Endothelial cell of umbilical vein (primary cell): Measurements from ENCODE around the gene GNAO1. TPM values are rescaled to one million over a fixed set of nuclear protein-coding genes. Genes with fewer than 3 reads are reported as not detected.

Source experiments
- BruUV-seq: library from RNA; stranded (reverse); fragments of 400-500 nt; replicated peaks from 2 replicates; lab custom pipeline; 2021; lab: Mats Ljungman, UMichigan
- CTCF ChIA-PET: fragments of 300-600, 350-600 bp; sonication (Branson Sonifier 250); formaldehyde crosslinking; loops from one replicate; lab custom pipeline; 2021; ENCODE audit warnings: antibody characterized with exemption, inconsistent platforms; lab: Charles Lee
- POLR2A ChIA-PET: fragments of 300-600, 350-600 bp; sonication (Branson Sonifier 250); formaldehyde crosslinking; loops from one replicate; lab custom pipeline; 2021; ENCODE audit warnings: antibody characterized with exemption, inconsistent platforms; lab: Charles Lee
- DNase-seq: peaks from one replicate; pipeline ENCODE4 v3.0.0-alpha.2; 2011; ENCODE audit warnings: low read depth, low spot score
- FAIRE-seq: peaks from 2 replicates; lab custom pipeline; 2011; peaks lifted over from hg19 to GRCh38; lab: Jason Lieb, UNC
- H2AFZ ChIP-seq: 2 replicates; pipeline ENCODE4 v1.6.0; 2012; ENCODE audit warnings: low read depth, low read length, control low read depth, inconsistent platforms
- H3K27ac ChIP-seq: 2 replicates; pipeline ENCODE4 v1.5.1; 2011; ENCODE audit warnings: low read depth, mild to moderate bottlenecking, control low read depth, low read length, moderate library complexity; ENCODE audit not compliant: insufficient read depth
- H3K27me3 ChIP-seq, 2 experiments: 2 replicates each; pipeline versions ENCODE4 v1.6.0 to v1.6.1; 2011; ENCODE audit warnings: low read length in 2 of 2, mixed read lengths in 1 of 2; ENCODE audit not compliant: control insufficient read depth in 2 of 2, insufficient read depth in 2 of 2
- H3K36me3 ChIP-seq, 2 experiments: 2 replicates in 1 of 2; 3 replicates in 1 of 2; pipeline ENCODE4 v1.5.1; 2011; ENCODE audit warnings: low read length in 2 of 2, mild to moderate bottlenecking in 1 of 2, moderate library complexity in 1 of 2; ENCODE audit not compliant: control insufficient read depth in 2 of 2, insufficient read depth in 2 of 2; ENCODE audit errors: extremely low read depth in 1 of 2
- H3K4me1 ChIP-seq: 3 replicates; pipeline ENCODE4 v1.5.1; 2011; ENCODE audit warnings: mild to moderate bottlenecking, low read length; ENCODE audit not compliant: control insufficient read depth, insufficient read depth; ENCODE audit errors: extremely low read depth
- H3K4me2 ChIP-seq: 2 replicates; pipeline ENCODE4 v1.6.1; 2011; ENCODE audit warnings: low read length, control low read depth, mixed read lengths; ENCODE audit not compliant: insufficient read depth
- H3K4me3 ChIP-seq, 3 experiments: fragments of 200-600 bp in 1 of 3; sonication (generic), shearing (Covaris generic) in 1 of 3; replicated peaks in 1 of 3; 2 replicates each; pipeline ENCODE4 v1.5.1; 2011 to 2016; ENCODE audit warnings: control low read depth in 3 of 3, low read length in 3 of 3, mild to moderate bottlenecking in 2 of 3, inconsistent platforms in 1 of 3, low read depth in 1 of 3, moderate library complexity in 1 of 3; ENCODE audit not compliant: insufficient read depth in 1 of 3
- H3K79me2 ChIP-seq: 2 replicates; pipeline ENCODE4 v1.6.0; 2012; ENCODE audit warnings: low read length, inconsistent platforms; ENCODE audit not compliant: control insufficient read depth, insufficient read depth
- H3K9ac ChIP-seq: replicated peaks from 2 replicates; pipeline ENCODE3; 2011; ENCODE audit warnings: low read length, control low read depth; ENCODE audit not compliant: insufficient read depth; ENCODE audit errors: extremely low read depth
- H3K9me1 ChIP-seq: replicated peaks from 3 replicates; pipeline ENCODE4 v1.6.0; 2011; ENCODE audit warnings: mild to moderate bottlenecking, low read length; ENCODE audit not compliant: control insufficient read depth, insufficient read depth; ENCODE audit errors: extremely low read depth
- H3K9me3 ChIP-seq: replicated peaks from 2 replicates; pipeline ENCODE4 v1.5.1; 2012; ENCODE audit warnings: low read length, inconsistent platforms; ENCODE audit not compliant: control insufficient read depth, insufficient read depth
- H4K20me1 ChIP-seq: replicated peaks from 2 replicates; pipeline ENCODE3; 2011; ENCODE audit warnings: mild to moderate bottlenecking, low read length; ENCODE audit not compliant: control insufficient read depth, insufficient read depth; ENCODE audit errors: extremely low read depth
- CTCF ChIP-seq, 2 donors: IDR thresholded peaks; 1 replicate in 1 of 2; 2 replicates in 1 of 2; pipeline ENCODE4 v1.5.1; 2011; ENCODE audit warnings: low read length in 2 of 2, mild to moderate bottlenecking in 2 of 2, moderate library complexity in 2 of 2, control low read depth in 1 of 2, inconsistent platforms in 1 of 2, low read depth in 1 of 2; ENCODE audit not compliant: insufficient read depth in 1 of 2; ENCODE audit errors: extremely low read depth in 1 of 2
- EZH2 ChIP-seq: IDR thresholded peaks from 2 replicates; pipeline ENCODE4 v1.6.1; 2012; ENCODE audit warnings: borderline replicate concordance, low read depth, mild to moderate bottlenecking, moderate library complexity, low read length, inconsistent platforms; ENCODE audit not compliant: severe bottlenecking
- FOS ChIP-seq: IDR thresholded peaks from 2 replicates; pipeline ENCODE4 v1.6.1; 2011; ENCODE audit warnings: mild to moderate bottlenecking, low read length, moderate library complexity, borderline replicate concordance; ENCODE audit not compliant: insufficient read depth
- GATA2 ChIP-seq: IDR thresholded peaks from 2 replicates; pipeline ENCODE4 v1.7.0; 2011; ENCODE audit warnings: low read depth, mild to moderate bottlenecking, moderate library complexity, mixed read lengths, low read length; ENCODE audit not compliant: insufficient read length, insufficient read depth
- JUN ChIP-seq: IDR thresholded peaks from 2 replicates; pipeline ENCODE4 v1.6.1; 2011; ENCODE audit warnings: borderline replicate concordance, low read depth; ENCODE audit not compliant: insufficient read length, insufficient read depth
- MAX ChIP-seq: IDR thresholded peaks from 2 replicates; pipeline ENCODE4 v1.6.1; 2011; ENCODE audit not compliant: insufficient read depth, insufficient read length
- MYC ChIP-seq: IDR thresholded peaks from one replicate; pipeline ENCODE4 v1.6.1; 2011; ENCODE audit warnings: mild to moderate bottlenecking, low read depth, low read length
- POLR2A ChIP-seq: IDR thresholded peaks from 2 replicates; pipeline ENCODE4 v1.6.1; 2012; ENCODE audit warnings: low read depth, mild to moderate bottlenecking, control low read depth, low read length
- POLR2AphosphoS5 ChIP-seq: IDR thresholded peaks from 2 replicates; pipeline ENCODE4 v1.6.1; 2012; ENCODE audit warnings: low read depth, mild to moderate bottlenecking, control low read depth, low read length, moderate library complexity; ENCODE audit not compliant: insufficient read depth
- dilution Hi-C: fragments of 300-500 bp; cut with MboI; formaldehyde crosslinking; loops from one replicate; pipeline ENCODE4 v1.15.0; 2019; ENCODE audit warnings: low sequenced_read_pairs; ENCODE audit not compliant: extremely low pct_ligation_motif_present
- intact Hi-C: fragments of 100-400 bp; cut with micrococcal nuclease; formaldehyde crosslinking; loops from one replicate; pipeline ENCODE4 v1.10.0; 2022
- polyA plus RNA-seq, 4 experiments: library from polyadenylated mRNA; depleted of rRNA in 3 of 4; stranded (reverse) in 3 of 4; unstranded in 1 of 4; fragments of >200 nt; gene quantifications; 2 replicates each; pipeline versions ENCODE4 v1.2.1 to v1.2.3, GENCODE V29; 2011 to 2012; ENCODE audit warnings: missing spikeins in 1 of 4
- total RNA-seq: library from RNA; stranded (reverse); gene quantifications from 2 replicates; pipeline ENCODE4 v1.2.3, GENCODE V29; 2021

GNAO1 gene
- total and polyA plus RNA-seq, 2 donors (not counting 3 experiments of a cell fraction or from before 2014, with no cell fraction given), result not detected

GRCh38 chr16:56337858-56338325 is 146.6 kb downstream of the GNAO1 start:
- Histone ChIP-seq H3K4me1 (no peaks in the 10 kb centered on the region), H3K9me3 (no peaks in the 10 kb centered on the region), H3K36me3 (no peaks in the 10 kb centered on the region), H3K4me3 (no peak overlapping the region), H3K79me2 (no peaks in the 10 kb centered on the region), H2AFZ (no peak overlapping the region), H3K27ac (no peak overlapping the region), H3K9ac (no peak overlapping the region), H3K4me2 (no peak overlapping the region), H4K20me1 (no peaks in the 10 kb centered on the region), H3K9me1 (no peaks in the 10 kb centered on the region), H3K27me3 (no peaks in the 10 kb centered on the region)
- ChIA-PET POLR2A (no interaction called here), CTCF (interaction anchor here (1.1 to 1.3 kb wide), 2 partner anchors 9 to 19 kb away, joined by 3 to 5 read pairs; no protein-coding TSS in a partner anchor)
- intact Hi-C loops (no loop called here), dilution Hi-C loops (no loop called here)
- no peak for TF ChIP-seq MYC
- no peak for TF ChIP-seq EZH2
- TF ChIP-seq JUN, result no peak
- no peak for TF ChIP-seq GATA2
- no peak for TF ChIP-seq POLR2AphosphoS5
- TF ChIP-seq FOS, result no peak
- TF ChIP-seq POLR2A, result no peak
- no peak for TF ChIP-seq MAX
- no peak for TF ChIP-seq CTCF (IDR thresholded peaks at IDR 0.05; ENCODE audit: extremely low read depth in 1 of 2, insufficient read depth in 1 of 2, low read depth in 1 of 2, low read length in 2 of 2)
- no TSS peak for BruUV-seq
- FAIRE-seq (no peak), DNase-seq (no peak)
